GM12878 (cell line): ENCODE measurements around the gene FAM227A. TPM values are rescaled to one million over a fixed set of nuclear protein-coding genes. Genes with fewer than 3 reads are reported as not detected.

ENCODE experiments used
- ATF3 ChIP-seq: IDR thresholded peaks from 2 replicates; pipeline ENCODE4 v1.6.1; 2011; ENCODE audit warnings: low read depth, mild to moderate bottlenecking, low read length, moderate library complexity, borderline replicate concordance; ENCODE audit errors: extremely low read depth
- BRCA1 ChIP-seq: IDR thresholded peaks from 2 replicates; pipeline ENCODE4 v1.6.1; 2011; ENCODE audit warnings: low read depth, low read length, improper control_type of control experiment
- CHD1 ChIP-seq: IDR thresholded peaks from 2 replicates; pipeline ENCODE4 v1.6.1; 2012; ENCODE audit warnings: low read depth, low read length, improper control_type of control experiment
- CREM ChIP-seq: IDR thresholded peaks from 2 replicates; pipeline ENCODE4 v1.6.1; 2014; ENCODE audit warnings: antibody characterized with exemption, low read depth
- HCFC1 ChIP-seq: fragments of 150-350 bp; IDR thresholded peaks from 2 replicates; pipeline ENCODE4 v1.6.1; 2014; ENCODE audit warnings: low read length
- IKZF1 ChIP-seq: fragments of 450-650 bp; conservative IDR thresholded peaks from 2 replicates; pipeline ENCODE4 v1.6.1; 2017; ENCODE audit warnings: antibody characterized with exemption, mild to moderate bottlenecking
- IRF4 ChIP-seq: IDR thresholded peaks from 2 replicates; pipeline ENCODE4 v1.6.1; 2011; ENCODE audit warnings: low read depth, low read length
- KLF5 ChIP-seq: fragments of 450-650 bp; IDR thresholded peaks from 2 replicates; pipeline ENCODE4 v1.6.1; 2014; ENCODE audit warnings: mild to moderate bottlenecking; ENCODE audit not compliant: partially characterized antibody
- MAX ChIP-seq: IDR thresholded peaks from 2 replicates; pipeline ENCODE4 v1.6.1; 2012; ENCODE audit warnings: low read depth, low read length, improper control_type of control experiment
- MXI1 ChIP-seq: fragments of 150-350 bp; IDR thresholded peaks from 2 replicates; pipeline ENCODE4 v1.6.1; 2011; ENCODE audit warnings: low read depth, mild to moderate bottlenecking, inconsistent platforms, low read length, improper control_type of control experiment
- NFIC ChIP-seq: IDR thresholded peaks from 2 replicates; pipeline ENCODE4 v1.6.1; 2012; ENCODE audit warnings: low read depth, mild to moderate bottlenecking, inconsistent platforms, low read length, moderate library complexity
- POLR2A ChIP-seq: IDR thresholded peaks from 2 replicates; pipeline ENCODE4 v1.6.1; 2011; ENCODE audit warnings: low read depth, mild to moderate bottlenecking, low read length
- RAD21 ChIP-seq: IDR thresholded peaks from 2 replicates; pipeline ENCODE4 v1.6.1; 2011; ENCODE audit warnings: mild to moderate bottlenecking, low read depth, low read length, moderate library complexity; ENCODE audit not compliant: insufficient read depth
- RB1 ChIP-seq: fragments of 450-650 bp; formaldehyde crosslinking; IDR thresholded peaks from 2 replicates; pipeline ENCODE4 v1.6.1; 2017; ENCODE audit warnings: mild to moderate bottlenecking, borderline replicate concordance
- RBBP5 ChIP-seq: fragments of 200-600 bp; sonication (generic); conservative IDR thresholded peaks from 2 replicates; pipeline ENCODE4 v1.6.1; 2016
- RCOR1 ChIP-seq: conservative IDR thresholded peaks from 2 replicates; pipeline ENCODE4 v1.6.1; 2012; ENCODE audit warnings: low read depth, low read length, improper control_type of control experiment
- SMARCA5 ChIP-seq: fragments of 450-650 bp; IDR thresholded peaks from 2 replicates; pipeline ENCODE4 v1.6.1; 2017; ENCODE audit warnings: mild to moderate bottlenecking
- SUPT20H ChIP-seq: IDR thresholded peaks from 2 replicates; pipeline ENCODE4 v1.6.1; 2011; ENCODE audit warnings: low read depth, mild to moderate bottlenecking, low read length, moderate library complexity, borderline replicate concordance; ENCODE audit not compliant: control insufficient read depth
- TCF3 ChIP-seq: IDR thresholded peaks from 2 replicates; pipeline ENCODE4 v1.6.1; 2012; ENCODE audit warnings: low read depth, mild to moderate bottlenecking, low read length, borderline replicate concordance; ENCODE audit not compliant: insufficient read depth
- TCF7 ChIP-seq: IDR thresholded peaks from 2 replicates; pipeline ENCODE4 v1.6.1; 2014; ENCODE audit warnings: antibody characterized with exemption, borderline replicate concordance
- USF1 ChIP-seq: IDR thresholded peaks from 2 replicates; pipeline ENCODE4 v1.6.1; 2011; ENCODE audit warnings: borderline replicate concordance, low read depth, mild to moderate bottlenecking, moderate library complexity, mixed read lengths, low read length; ENCODE audit not compliant: insufficient read depth; ENCODE audit errors: extremely low read length
- ZBED1 ChIP-seq: IDR thresholded peaks from 2 replicates; pipeline ENCODE4 v1.6.1; 2016; ENCODE audit warnings: borderline replicate concordance
- ZBTB4 ChIP-seq: fragments of 450-650 bp; formaldehyde crosslinking; IDR thresholded peaks from 2 replicates; pipeline ENCODE4 v1.4.0; 2022; ENCODE audit warnings: mild to moderate bottlenecking, moderate library complexity
- ZNF687 ChIP-seq: fragments of 450-650 bp; IDR thresholded peaks from 2 replicates; pipeline ENCODE4 v1.6.1; 2017; ENCODE audit warnings: mild to moderate bottlenecking, moderate library complexity
- polyA plus RNA-seq, 11 experiments: library from polyadenylated mRNA; depleted of rRNA in 4 of 11; unstranded in 6 of 11; stranded (reverse) in 5 of 11; fragments of >200 nt; fragmentation: Nextera tagmentation in 4 of 11; fragmentation: Illumina TruSeq in 1 of 11; extraction: Ambion mirVana in 4 of 11; extraction: Trizol in 1 of 11; gene quantifications; 1 replicate in 1 of 11; 2 replicates in 10 of 11; pipeline versions ENCODE4 v1.2.1 to v1.2.3, GENCODE V29; 2011 to 2016; ENCODE audit warnings: inconsistent platforms in 2 of 11, missing spikeins in 2 of 11, low read depth in 1 of 11
- total RNA-seq, 4 experiments: library from RNA; depleted of rRNA in 3 of 4; stranded (reverse); fragments of >200 nt in 3 of 4; fragmentation: Illumina TruSeq in 1 of 4; extraction: Trizol in 1 of 4; gene quantifications; 2 replicates each; pipeline versions ENCODE4 v1.2.1 to v1.2.3, GENCODE V29; 2013 to 2021

Gene FAM227A
- total and polyA plus RNA-seq, 10 of the 15 experiments (the other 5 are each of a cell fraction or from before 2014, with no cell fraction given) = 0.02 to 0.59 (median 0.25) TPM

GRCh38 chr22:38700270-38700788 is 44.1 kb upstream of the FAM227A start (continued):
- TF ChIP-seq ZNF687 (no peak; the same call in none of the 2 replicates), POLR2A (no peak), TCF3 (no peak), USF1 (no peak), RB1 (peak; percentile 85; the same call in 1 of the 2 replicates), TCF7 (no peak), RCOR1 (0 out of 2 replicates have a peak, but pooled peaks have one; percentile 18), CREM (no peak), RBBP5 (no peak), KLF5 (no peak), BRCA1 (no peak), ZBED1 (no peak), ATF3 (no peak), HCFC1 (no peak), SUPT20H (no peak), MXI1 (no peak; the same call in none of the 2 replicates), RAD21 (no peak), MAX (no peak), SMARCA5 (no peak), IRF4 (no peak), IKZF1 (no peak), NFIC (no peak), CHD1 (peak; percentile 58; the same call in 1 of the 2 replicates), ZBTB4 (CRISPR knock-in tag) (no peak)
